T-cell (primary cell): ENCODE results near the gene ADCY10. TPM values are rescaled to one million over a fixed set of nuclear protein-coding genes. Genes with fewer than 3 reads are reported as not detected.
"Not testable (repeated sequence)": the region's sequence is repeated elsewhere in the genome, so short reads cannot be mapped to it uniquely, and the experiment has no call there.

ENCODE experiments used
- ATAC-seq, 4 experiments: fragments of 200-7000 bp in 3 of 4; fragments of 150-1000 bp in 1 of 4; cut with Tn5 transposase; replicated peaks in 1 of 4; 1 replicate in 3 of 4; 2 replicates in 1 of 4; pipeline ENCODE4 v1.10.0; 2021; ENCODE audit warnings: moderate library complexity in 3 of 4, mild to moderate bottlenecking in 2 of 4, moderate number of reproducible peaks in 1 of 4
- CTCF ChIA-PET, 2 donors: fragments of 300-600 bp; sonication (Branson Sonifier 250); formaldehyde crosslinking; loops; one replicate each; lab custom pipeline; 2022; ENCODE audit warnings: antibody characterized with exemption in 2 of 2; lab: Charles Lee
- POLR2A ChIA-PET, 2 donors: fragments of 300-600 bp; sonication (Branson Sonifier 250); formaldehyde crosslinking; loops; one replicate each; lab custom pipeline; 2022; ENCODE audit warnings: antibody characterized with exemption in 2 of 2; lab: Charles Lee
- DNase-seq, 35 experiments: peaks; one replicate each; pipeline versions ENCODE4 v3.0.0 to v3.0.0-alpha.2; 2013 to 2023
- H3K27ac ChIP-seq: one replicate; pipeline ENCODE4 v1.5.1; 2013; ENCODE audit warnings: low read length
- H3K27me3 ChIP-seq, 2 experiments: replicated peaks in 1 of 2; 1 replicate in 1 of 2; 2 replicates in 1 of 2; pipeline versions ENCODE4 v1.6.1 to v1.7.0; 2013; ENCODE audit warnings: low read length in 1 of 2, mixed read lengths in 1 of 2; ENCODE audit not compliant: control insufficient read depth in 2 of 2, insufficient read depth in 2 of 2; ENCODE audit errors: extremely low read depth in 1 of 2
- H3K36me3 ChIP-seq, 2 donors: 1 replicate in 1 of 2; 2 replicates in 1 of 2; pipeline versions ENCODE4 v1.6.1 to v1.7.0; 2013; ENCODE audit warnings: low read length in 1 of 2; ENCODE audit not compliant: control insufficient read depth in 2 of 2, insufficient read depth in 1 of 2; ENCODE audit errors: extremely low read depth in 1 of 2
- H3K4me1 ChIP-seq, 2 experiments: 1 replicate in 1 of 2; 2 replicates in 1 of 2; pipeline versions ENCODE4 v1.6.1 to v1.7.0; 2013; ENCODE audit warnings: low read length in 2 of 2, mixed read lengths in 1 of 2; ENCODE audit not compliant: insufficient read depth in 2 of 2, control insufficient read depth in 1 of 2; ENCODE audit errors: extremely low read depth in 1 of 2
- H3K4me3 ChIP-seq, 2 donors: 1 replicate in 1 of 2; 2 replicates in 1 of 2; pipeline versions ENCODE4 v1.5.1 to v1.7.0; 2013; ENCODE audit warnings: mild to moderate bottlenecking in 2 of 2, low read length in 1 of 2, moderate library complexity in 1 of 2; ENCODE audit not compliant: control insufficient read depth in 1 of 2; ENCODE audit errors: extremely low read depth in 1 of 2
- H3K9me3 ChIP-seq: 2 replicates; pipeline ENCODE4 v1.7.0; 2013
- H3K27ac Mint-ChIP-seq, 2 donors: one replicate each; pipeline ENCODE4 v1.8.0; 2020 to 2021; ENCODE audit warnings: mild to moderate bottlenecking in 2 of 2, mixed read lengths in 2 of 2
- H3K27me3 Mint-ChIP-seq, 2 donors: one replicate each; pipeline ENCODE4 v1.8.0; 2021 to 2022; ENCODE audit warnings: mixed read lengths in 2 of 2
- H3K36me3 Mint-ChIP-seq: one replicate; pipeline ENCODE4 v1.8.0; 2021; ENCODE audit warnings: mixed read lengths
- H3K4me1 Mint-ChIP-seq, 3 donors: one replicate each; pipeline ENCODE4 v1.8.0; 2020 to 2022; ENCODE audit warnings: mixed read lengths in 3 of 3, mild to moderate bottlenecking in 1 of 3
- H3K4me3 Mint-ChIP-seq, 3 donors: one replicate each; pipeline ENCODE4 v1.8.0; 2020 to 2022; ENCODE audit warnings: mild to moderate bottlenecking in 3 of 3, mixed read lengths in 3 of 3, moderate library complexity in 3 of 3
- H3K9me3 Mint-ChIP-seq, 3 donors: one replicate each; pipeline ENCODE4 v1.8.0; 2020 to 2022; ENCODE audit warnings: mixed read lengths in 3 of 3
- WGBS: methylation state at CpG from one replicate; pipeline ENCODE4 v1.1.5; 2013; ENCODE audit warnings: missing lambda C conversion rate; ENCODE audit not compliant: insufficient coverage; 5-methylcytosine and 5-hydroxymethylcytosine counted together
- total RNA-seq, 35 experiments: library from RNA in 6 of 35; stranded (reverse) in 6 of 35; fragments of 120-200 nt in 1 of 35; gene quantifications; one replicate each; pipeline versions ENCODE4 v1.2.1 to v1.2.4 and lab custom pipeline; 2013 to 2026

ADCY10 gene
- total RNA-seq, 5 donors from 2014 or later (not counting 1 experiment from before 2014, with no cell fraction given) = 0.06 to 0.82 (median 0.44) TPM

- POLR2A ChIA-PET, H3K27ac Mint-ChIP-seq, H3K27ac ChIP-seq, H3K4me1 Mint-ChIP-seq, H3K9me3 ChIP-seq, H3K9me3 Mint-ChIP-seq, H3K27me3 ChIP-seq, H3K36me3 ChIP-seq, H3K27me3 Mint-ChIP-seq, ATAC-seq, DNase-seq, H3K4me3 ChIP-seq, H3K4me3 Mint-ChIP-seq, H3K36me3 Mint-ChIP-seq, H3K4me1 ChIP-seq: not testable (repeated sequence)
- CTCF ChIA-PET = interaction anchor here in 1 of 2 donors (0.6 kb wide), 1 partner anchor 1491 kb away, joined by 4 read pairs; no protein-coding TSS in a partner anchor
These were observed 48.7 kb downstream of the ADCY10 start for GRCh38 chr1:167865193-167865592.

- no peak for DNase-seq
- H3K27ac ChIP-seq = no peak overlapping the region
- H3K9me3 Mint-ChIP-seq = no peaks in the 10 kb centered on the region
- peaks cover 0 to 5% of the 10 kb centered on the region in 2 experiments for H3K27me3 ChIP-seq
- H3K9me3 ChIP-seq = no peaks in the 10 kb centered on the region
- H3K36me3 Mint-ChIP-seq = no peaks in the 10 kb centered on the region
- ChIA-PET CTCF (interaction anchor here in 1 of 2 donors (0.6 kb wide), 1 partner anchor 1492 kb away, joined by 4 read pairs; no protein-coding TSS in a partner anchor), POLR2A (no interaction called here)
- ATAC-seq = no peak
- no peak overlapping the region for H3K27ac Mint-ChIP-seq
- H3K4me1 Mint-ChIP-seq = no peaks in the 10 kb centered on the region
- peaks cover 0 to 2% of the 10 kb centered on the region in 2 donors for H3K27me3 Mint-ChIP-seq
- no peak overlapping the region for H3K4me3 Mint-ChIP-seq
- H3K36me3 ChIP-seq = no peaks in the 10 kb centered on the region
- no peak overlapping the region for H3K4me3 ChIP-seq
- H3K4me1 ChIP-seq = no peaks in the 10 kb centered on the region
- WGBS = no CpG with 5 or more reads among the region's 6 CpGs
These were observed 49.4 kb downstream of the ADCY10 start for GRCh38 chr1:167864392-167865032.

GRCh38 chr1:167863921-167864279 is 50.0 kb downstream of the ADCY10 start:
- Mint-ChIP-seq H3K36me3 (no peaks in the 10 kb centered on the region), H3K27ac (no peak overlapping the region), H3K9me3 (no peaks in the 10 kb centered on the region), H3K4me3 (no peak overlapping the region), H3K4me1 (no peaks in the 10 kb centered on the region), H3K27me3 (peaks cover 0 to 2% of the 10 kb centered on the region in 2 donors)
- no peaks in the 10 kb centered on the region for H3K9me3 ChIP-seq
- H3K27me3 ChIP-seq = peaks cover 0 to 5% of the 10 kb centered on the region in 2 experiments
- ATAC-seq (no peak), DNase-seq (no peak)
- no peak overlapping the region for H3K4me3 ChIP-seq
- H3K4me1 ChIP-seq = no peaks in the 10 kb centered on the region
- POLR2A ChIA-PET = no interaction called here
- CTCF ChIA-PET = no interaction called here
- WGBS = 100% methylated on average over 2 of the region's 5 CpGs
- H3K27ac ChIP-seq = no peak overlapping the region
- H3K36me3 ChIP-seq = no peaks in the 10 kb centered on the region

- WGBS = 94% methylated on average over 20 of the region's 26 CpGs
- CTCF ChIA-PET, H3K27ac Mint-ChIP-seq: not testable (repeated sequence)
These were observed 50.6 kb downstream of the ADCY10 start for GRCh38 chr1:167863191-167863920.

GRCh38 chr1:167862432-167863076 is 51.4 kb downstream of the ADCY10 start:
- POLR2A ChIA-PET = no interaction called here
- H3K4me3 ChIP-seq = no peak overlapping the region
- DNase-seq = no peak
- H3K27ac ChIP-seq = no peak overlapping the region
- peaks cover 0 to 5% of the 10 kb centered on the region in 2 experiments for H3K27me3 ChIP-seq
- no peaks in the 10 kb centered on the region for H3K9me3 ChIP-seq
- Mint-ChIP-seq H3K4me1 (no peaks in the 10 kb centered on the region), H3K36me3 (no peaks in the 10 kb centered on the region), H3K27ac (no peak overlapping the region), H3K4me3 (no peak overlapping the region), H3K27me3 (peaks cover 0 to 2% of the 10 kb centered on the region in 2 donors), H3K9me3 (no peaks in the 10 kb centered on the region)
- H3K36me3 ChIP-seq = no peaks in the 10 kb centered on the region
- no CpG with 5 or more reads among the region's 1 CpG for WGBS
- CTCF ChIA-PET = no interaction called here
- ATAC-seq = no peak
- no peaks in the 10 kb centered on the region for H3K4me1 ChIP-seq

More at GRCh38 chr1:167863191-167863920, 50.6 kb downstream of the ADCY10 start:
- H3K4me3 Mint-ChIP-seq, H3K4me1 ChIP-seq, H3K9me3 ChIP-seq, H3K27ac ChIP-seq, H3K9me3 Mint-ChIP-seq, H3K4me1 Mint-ChIP-seq, POLR2A ChIA-PET, ATAC-seq, H3K4me3 ChIP-seq, H3K36me3 Mint-ChIP-seq, H3K36me3 ChIP-seq, H3K27me3 Mint-ChIP-seq, H3K27me3 ChIP-seq, DNase-seq: not testable (repeated sequence)

GRCh38 chr1:167861664-167862381 is 52.1 kb downstream of the ADCY10 start:
- H3K36me3 ChIP-seq = no peaks in the 10 kb centered on the region
- Mint-ChIP-seq H3K27me3 (peaks cover 0 to 2% of the 10 kb centered on the region in 2 donors), H3K9me3 (no peaks in the 10 kb centered on the region), H3K27ac (no peak overlapping the region), H3K4me3 (no peak overlapping the region), H3K4me1 (no peaks in the 10 kb centered on the region), H3K36me3 (no peaks in the 10 kb centered on the region)
- H3K4me3 ChIP-seq = no peak overlapping the region
- no peaks in the 10 kb centered on the region for H3K4me1 ChIP-seq
- no peak for ATAC-seq
- H3K9me3 ChIP-seq = no peaks in the 10 kb centered on the region
- H3K27me3 ChIP-seq = peaks cover 0 to 5% of the 10 kb centered on the region in 2 experiments
- WGBS = 100% methylated on average over 1 of the region's 8 CpGs
- ChIA-PET CTCF (no interaction called here), POLR2A (no interaction called here)
- no peak for DNase-seq
- no peak overlapping the region for H3K27ac ChIP-seq
